Hepatocyte (in vitro differentiated cells): Measurements from ENCODE around the gene PALLD.

Experiments
- EZH2 ChIP-seq: fragments of 200-600 bp; sonication (generic); IDR thresholded peaks from 2 replicates; pipeline ENCODE4 v1.6.1; 2016; ENCODE audit warnings: antibody characterized with exemption, mild to moderate bottlenecking, borderline replicate concordance
- EZH2phosphoT487 ChIP-seq: fragments of 200-600 bp; sonication (generic); IDR thresholded peaks from one replicate; pipeline ENCODE4 v1.6.1; 2018; ENCODE audit warnings: antibody characterized with exemption, mild to moderate bottlenecking, low read depth, moderate library complexity; ENCODE audit not compliant: unreplicated experiment, severe bottlenecking
- TF ChIP-seq, protein P1 (sequence below): fragments of 200-600 bp; sonication (generic); IDR thresholded peaks from 2 replicates; pipeline ENCODE4 v1.5.1; 2016; ENCODE audit warnings: antibody characterized with exemption, mild to moderate bottlenecking; ENCODE audit not compliant: poor library complexity

DNA sequence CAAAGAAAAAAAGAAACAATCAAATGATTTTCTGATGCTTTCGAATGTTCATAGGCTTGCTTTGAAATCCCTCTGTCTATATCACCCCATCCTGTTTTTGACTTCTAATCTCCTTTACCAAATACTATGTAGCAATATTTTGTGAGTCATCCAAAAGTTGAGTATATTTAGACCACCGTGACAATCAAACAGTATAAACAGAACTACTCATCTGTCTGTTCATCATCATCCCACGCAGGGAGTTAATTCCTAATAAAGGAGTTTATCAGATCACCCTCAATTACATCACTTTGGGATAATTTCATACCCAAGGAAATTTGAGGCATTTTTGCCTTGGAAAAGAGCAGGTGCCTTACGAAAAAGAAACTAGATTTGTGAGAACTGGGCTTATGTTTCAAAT is 300.3 kb downstream of the PALLD start:
- TF ChIP-seq, protein P1, sequence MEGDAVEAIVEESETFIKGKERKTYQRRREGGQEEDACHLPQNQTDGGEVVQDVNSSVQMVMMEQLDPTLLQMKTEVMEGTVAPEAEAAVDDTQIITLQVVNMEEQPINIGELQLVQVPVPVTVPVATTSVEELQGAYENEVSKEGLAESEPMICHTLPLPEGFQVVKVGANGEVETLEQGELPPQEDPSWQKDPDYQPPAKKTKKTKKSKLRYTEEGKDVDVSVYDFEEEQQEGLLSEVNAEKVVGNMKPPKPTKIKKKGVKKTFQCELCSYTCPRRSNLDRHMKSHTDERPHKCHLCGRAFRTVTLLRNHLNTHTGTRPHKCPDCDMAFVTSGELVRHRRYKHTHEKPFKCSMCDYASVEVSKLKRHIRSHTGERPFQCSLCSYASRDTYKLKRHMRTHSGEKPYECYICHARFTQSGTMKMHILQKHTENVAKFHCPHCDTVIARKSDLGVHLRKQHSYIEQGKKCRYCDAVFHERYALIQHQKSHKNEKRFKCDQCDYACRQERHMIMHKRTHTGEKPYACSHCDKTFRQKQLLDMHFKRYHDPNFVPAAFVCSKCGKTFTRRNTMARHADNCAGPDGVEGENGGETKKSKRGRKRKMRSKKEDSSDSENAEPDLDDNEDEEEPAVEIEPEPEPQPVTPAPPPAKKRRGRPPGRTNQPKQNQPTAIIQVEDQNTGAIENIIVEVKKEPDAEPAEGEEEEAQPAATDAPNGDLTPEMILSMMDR = no peak
- TF ChIP-seq EZH2 (no peak), EZH2phosphoT487 (no peak)
